ENCODE measurements around the gene MAGI2. TPM values are rescaled to one million over a fixed set of nuclear protein-coding genes. Genes with fewer than 3 reads are reported as not detected.
A peak's percentile ranks its signal among the peaks of the same experiment; 100 is the strongest.

The MAGI2 gene
- total RNA-seq, 6 experiments from 2014 or later, result 7.1 to 9.8 (median 8.5) TPM

GRCh38 chr7:78434281-78434680, 1019.2 kb downstream of the MAGI2 start:
- no peak overlapping the region for H3K27ac Mint-ChIP-seq
- H3K27me3 Mint-ChIP-seq (ENCODE audit: insufficient read depth), result no peaks in the 10 kb centered on the region; the same call in none of the 2 replicates
- no peak for DNase-seq
- H3K4me3 Mint-ChIP-seq, result no peak overlapping the region
- no peaks in the 10 kb centered on the region for H3K36me3 Mint-ChIP-seq (ENCODE audit: low read depth)
- peaks cover 29% of the 10 kb centered on the region for H3K4me1 Mint-ChIP-seq (ENCODE audit: low read depth)
- peak; percentile 31; the same call in 1 of the 2 replicates for TF ChIP-seq CTCF (IDR thresholded peaks at IDR 0.05)
- no peaks in the 10 kb centered on the region for H3K9me3 Mint-ChIP-seq

- H3K27me3 Mint-ChIP-seq (ENCODE audit: insufficient read depth), result no peaks in the 10 kb centered on the region; the same call in none of the 2 replicates
- H3K9me3 Mint-ChIP-seq, result no peaks in the 10 kb centered on the region
- H3K4me3 Mint-ChIP-seq, result no peak overlapping the region
- H3K27ac Mint-ChIP-seq, result no peak overlapping the region
- peaks cover 29% of the 10 kb centered on the region for H3K4me1 Mint-ChIP-seq (ENCODE audit: low read depth)
- no peak for TF ChIP-seq CTCF (IDR thresholded peaks at IDR 0.05)
- no peaks in the 10 kb centered on the region for H3K36me3 Mint-ChIP-seq (ENCODE audit: low read depth)
- no peak for DNase-seq
These were observed 1020.0 kb downstream of the MAGI2 start for GRCh38 chr7:78433421-78433820.

GRCh38 chr7:78429878-78430277, 1023.6 kb downstream of the MAGI2 start:
- Mint-ChIP-seq H3K27ac (no peak overlapping the region), H3K4me3 (no peak overlapping the region), H3K9me3 (no peaks in the 10 kb centered on the region), H3K27me3 (ENCODE audit: insufficient read depth) (no peaks in the 10 kb centered on the region; the same call in 1 of the 2 replicates), H3K36me3 (ENCODE audit: low read depth) (peaks cover 5% of the 10 kb centered on the region; the same call in 1 of the 2 replicates), H3K4me1 (ENCODE audit: low read depth) (peaks cover 8% of the 10 kb centered on the region)
- no peak for DNase-seq
- no peak for TF ChIP-seq CTCF (IDR thresholded peaks at IDR 0.05)

- Mint-ChIP-seq H3K36me3 (ENCODE audit: low read depth) (peaks cover 7% of the 10 kb centered on the region; the same call in 1 of the 2 replicates), H3K4me3 (no peak overlapping the region), H3K9me3 (no peaks in the 10 kb centered on the region), H3K27me3 (ENCODE audit: insufficient read depth) (no peaks in the 10 kb centered on the region; the same call in 1 of the 2 replicates), H3K4me1 (ENCODE audit: low read depth) (peaks cover 8% of the 10 kb centered on the region; the same call in 1 of the 2 replicates), H3K27ac (peak overlapping the region; percentile 5; the same call in 1 of the 2 replicates)
- TF ChIP-seq CTCF (IDR thresholded peaks at IDR 0.05), result no peak
- no peak for DNase-seq
These were observed 1026.3 kb downstream of the MAGI2 start for GRCh38 chr7:78427209-78427608.

GRCh38 chr7:78420001-78420400, 1033.5 kb downstream of the MAGI2 start:
- Mint-ChIP-seq H3K27me3 (ENCODE audit: insufficient read depth) (no peaks in the 10 kb centered on the region), H3K4me3 (no peak overlapping the region), H3K36me3 (ENCODE audit: low read depth) (peaks cover 10% of the 10 kb centered on the region), H3K27ac (no peak overlapping the region), H3K9me3 (no peaks in the 10 kb centered on the region; the same call in 1 of the 2 replicates), H3K4me1 (ENCODE audit: low read depth) (no peaks in the 10 kb centered on the region)
- TF ChIP-seq CTCF (IDR thresholded peaks at IDR 0.05), result no peak
- no peak for DNase-seq

Data from HFFc6 (cell line).